Activated CD4-positive, alpha-beta T cell treated with anti-CD3 and anti-CD28 coated beads for 36 hours (primary cell): Measurements from ENCODE around the gene PUDP. TPM values are rescaled to one million over a fixed set of nuclear protein-coding genes. Genes with fewer than 3 reads are reported as not detected.
"Not testable (repeated sequence)": the region's sequence is repeated elsewhere in the genome, so short reads cannot be mapped to it uniquely, and the experiment has no call there.

ENCODE experiments used
- ATAC-seq: fragments of 200-7000 bp; cut with Tn5 transposase; one replicate; pipeline ENCODE4 v1.10.0; 2021; ENCODE audit warnings: mild to moderate bottlenecking, moderate library complexity
- CTCF ChIA-PET: fragments of 350-600 bp; sonication (Branson Sonifier 250); formaldehyde crosslinking; loops from one replicate; lab custom pipeline; 2021; ENCODE audit warnings: antibody characterized with exemption; lab: Charles Lee
- POLR2A ChIA-PET: fragments of 350-600 bp; sonication (Branson Sonifier 250); formaldehyde crosslinking; loops from one replicate; lab custom pipeline; 2021; ENCODE audit warnings: antibody characterized with exemption, inconsistent platforms; lab: Charles Lee
- DNase-seq: peaks from one replicate; pipeline ENCODE4 v3.0.0-alpha.2; 2020
- H3K27ac Mint-ChIP-seq: one replicate; pipeline ENCODE4 v1.8.0; 2021; ENCODE audit warnings: mixed read lengths
- H3K27me3 Mint-ChIP-seq: one replicate; pipeline ENCODE4 v1.8.0; 2021; ENCODE audit warnings: mixed read lengths
- H3K36me3 Mint-ChIP-seq: one replicate; pipeline ENCODE4 v1.8.0; 2021; ENCODE audit warnings: low read depth, mixed read lengths
- H3K4me1 Mint-ChIP-seq: one replicate; pipeline ENCODE4 v1.8.0; 2021; ENCODE audit warnings: mixed read lengths
- H3K4me3 Mint-ChIP-seq: one replicate; pipeline ENCODE4 v1.8.0; 2021; ENCODE audit warnings: mild to moderate bottlenecking, moderate library complexity, mixed read lengths
- H3K9me3 Mint-ChIP-seq: one replicate; pipeline ENCODE4 v1.8.0; 2021; ENCODE audit warnings: low read depth, mixed read lengths
- intact Hi-C, 2 experiments: fragments of 100-400 bp; cut with DNase I in 1 of 2; cut with micrococcal nuclease in 1 of 2; formaldehyde crosslinking; loops; one replicate each; pipeline versions ENCODE4 v1.14.2 to v1.15.1; 2022 to 2024; cut with DNase I, micrococcal nuclease
- total RNA-seq, 2 experiments: library from RNA; stranded (reverse); gene quantifications; one replicate each; pipeline ENCODE4 v1.2.3, GENCODE V29; 2021

The PUDP gene
- total RNA-seq, 2 experiments from 2014 or later = 15.3 to 18.1 TPM

DNA sequence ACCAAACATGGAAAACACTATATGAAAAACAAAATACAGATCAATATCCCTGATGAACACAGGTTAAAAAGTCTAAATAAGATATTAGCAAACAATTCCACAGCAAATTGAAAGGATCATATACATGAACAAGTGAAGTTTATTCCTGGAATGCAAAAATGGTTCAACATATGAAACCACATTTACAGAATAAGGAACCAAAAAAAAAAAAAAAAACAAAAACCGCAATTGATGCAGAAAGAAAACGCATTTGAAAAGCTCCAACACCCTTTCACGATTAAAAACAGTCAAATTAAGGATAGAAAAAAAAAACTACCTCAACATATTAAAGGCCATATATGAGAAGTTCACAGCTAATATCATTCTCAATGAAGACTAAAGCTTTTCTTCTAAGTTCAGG, 45.8 kb downstream of the PUDP start:
- Mint-ChIP-seq H3K4me3 (no peak overlapping the region), H3K27me3 (no peaks in the 10 kb centered on the region), H3K36me3 (peaks cover 19% of the 10 kb centered on the region), H3K4me1 (no peaks in the 10 kb centered on the region), H3K9me3 (no peaks in the 10 kb centered on the region), H3K27ac (no peak overlapping the region)
- CTCF ChIA-PET = no interaction called here
- DNase-seq = no peak
- intact Hi-C loops = no loop called here
- POLR2A ChIA-PET = no interaction called here
- no peak for ATAC-seq

DNA sequence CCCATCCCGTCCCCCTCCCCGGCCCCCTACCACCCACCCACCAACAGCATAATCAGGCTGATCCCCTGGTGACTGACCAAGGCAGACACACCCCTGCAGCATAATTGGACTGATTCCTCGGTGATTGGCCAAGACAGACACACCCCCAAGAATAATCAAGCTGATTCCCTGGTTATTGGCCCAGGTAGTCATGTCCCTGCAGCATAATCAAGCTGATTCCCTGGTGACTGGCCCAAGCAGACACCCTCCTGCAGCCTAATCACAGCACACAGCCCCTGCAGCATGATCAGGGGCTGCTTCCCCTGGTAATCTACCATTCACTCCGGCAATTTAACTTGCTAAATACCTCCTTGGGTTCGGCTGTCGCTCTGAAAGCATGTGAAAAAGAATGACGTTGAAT, 47.9 kb downstream of the PUDP start:
- H3K4me1 Mint-ChIP-seq = no peaks in the 10 kb centered on the region
- H3K27me3 Mint-ChIP-seq = no peaks in the 10 kb centered on the region
- peaks cover 18% of the 10 kb centered on the region for H3K36me3 Mint-ChIP-seq
- H3K27ac Mint-ChIP-seq = no peak overlapping the region
- ChIA-PET POLR2A (no interaction called here), CTCF (no interaction called here)
- H3K4me3 Mint-ChIP-seq = no peak overlapping the region
- intact Hi-C loops = no loop called here
- ATAC-seq = no peak
- no peaks in the 10 kb centered on the region for H3K9me3 Mint-ChIP-seq
- DNase-seq = no peak

DNA sequence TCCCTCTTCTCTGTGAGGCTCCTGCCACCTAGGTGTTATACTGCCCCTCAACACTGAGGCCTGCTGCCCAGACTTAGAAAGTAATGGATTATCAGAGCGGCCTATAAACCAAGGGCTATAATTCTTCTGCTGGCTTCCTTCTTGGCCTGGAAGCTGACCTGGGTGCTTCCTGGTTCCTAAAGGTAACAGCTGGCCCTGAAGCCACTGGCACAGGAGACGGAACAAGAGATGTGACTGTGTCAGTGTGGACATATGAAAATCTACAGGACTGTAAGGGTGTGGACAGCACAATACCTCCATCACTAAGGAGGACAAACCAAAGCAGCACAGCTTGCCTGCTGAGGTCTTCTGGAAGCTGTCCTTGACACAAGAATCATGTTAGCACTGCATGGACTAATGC, 52.3 kb downstream of the PUDP start:
- H3K9me3 Mint-ChIP-seq, H3K4me3 Mint-ChIP-seq, H3K36me3 Mint-ChIP-seq, POLR2A ChIA-PET, H3K27ac Mint-ChIP-seq, CTCF ChIA-PET, H3K4me1 Mint-ChIP-seq, intact Hi-C loops, DNase-seq, ATAC-seq, H3K27me3 Mint-ChIP-seq: not testable (repeated sequence)

- Mint-ChIP-seq H3K27me3 (no peaks in the 10 kb centered on the region), H3K4me3 (no peak overlapping the region), H3K4me1 (peaks cover 21% of the 10 kb centered on the region), H3K9me3 (no peaks in the 10 kb centered on the region), H3K36me3 (peaks cover 3% of the 10 kb centered on the region), H3K27ac (no peak overlapping the region)
- ChIA-PET CTCF (no interaction called here), POLR2A (no interaction called here)
- no peak for DNase-seq
- no peak for ATAC-seq
- intact Hi-C loops = no loop called here
Observed at GRCh38 chrX:7093305-7093704, 54.6 kb downstream of the PUDP start.

DNA sequence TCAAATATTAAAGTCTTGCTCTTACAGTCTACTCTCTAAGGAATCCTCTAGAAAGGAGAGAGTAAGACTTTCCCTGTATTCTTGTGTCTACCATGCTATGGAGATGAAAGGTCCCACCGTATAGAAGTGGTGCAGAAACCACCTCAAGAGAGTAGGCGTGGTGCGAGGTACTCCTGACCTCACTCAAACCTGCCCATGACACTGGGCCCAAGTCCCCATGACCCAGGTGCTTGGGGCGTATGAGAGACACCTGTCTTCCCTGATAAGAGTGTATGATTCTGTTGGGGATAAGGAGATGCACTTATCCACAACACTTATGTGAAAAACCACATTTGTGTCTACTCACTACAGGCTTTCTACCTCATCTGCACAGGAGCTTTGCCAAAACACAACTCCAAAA, 55.4 kb downstream of the PUDP start:
- no peaks in the 10 kb centered on the region for H3K9me3 Mint-ChIP-seq
- ChIA-PET POLR2A (no interaction called here), CTCF (no interaction called here)
- intact Hi-C loops = no loop called here
- no peaks in the 10 kb centered on the region for H3K27me3 Mint-ChIP-seq
- peaks cover 24% of the 10 kb centered on the region for H3K4me1 Mint-ChIP-seq
- H3K36me3 Mint-ChIP-seq = peaks cover 2% of the 10 kb centered on the region
- no peak overlapping the region for H3K4me3 Mint-ChIP-seq
- ATAC-seq (no peak), DNase-seq (no peak)
- H3K27ac Mint-ChIP-seq = no peak overlapping the region

GRCh38 chrX:7091923-7092322, 56.0 kb downstream of the PUDP start:
- ChIA-PET POLR2A (no interaction called here), CTCF (no interaction called here)
- Mint-ChIP-seq H3K27ac (no peak overlapping the region), H3K36me3 (no peaks in the 10 kb centered on the region), H3K4me1 (peaks cover 25% of the 10 kb centered on the region), H3K27me3 (no peaks in the 10 kb centered on the region), H3K9me3 (no peaks in the 10 kb centered on the region), H3K4me3 (no peak overlapping the region)
- ATAC-seq = no peak
- intact Hi-C loops = no loop called here
- DNase-seq = no peak

GRCh38 chrX:7090641-7091040, 57.3 kb downstream of the PUDP start:
- Mint-ChIP-seq H3K36me3 (peaks cover 4% of the 10 kb centered on the region), H3K4me3 (no peak overlapping the region), H3K9me3 (no peaks in the 10 kb centered on the region), H3K27ac (no peak overlapping the region), H3K27me3 (peaks cover 6% of the 10 kb centered on the region), H3K4me1 (peaks cover 35% of the 10 kb centered on the region)
- CTCF ChIA-PET = no interaction called here
- intact Hi-C loops = no loop called here
- POLR2A ChIA-PET = no interaction called here
- DNase-seq (no peak), ATAC-seq (no peak)

- H3K9me3 Mint-ChIP-seq = no peaks in the 10 kb centered on the region
- H3K4me1 Mint-ChIP-seq = peaks cover 46% of the 10 kb centered on the region
- H3K27ac Mint-ChIP-seq = peak overlapping the region; percentile 39
- intact Hi-C loops = loop anchor here in 1 of 2 experiments (5.0 to 10.0 kb wide), 2 partner anchors 836 to 1067 kb away; partner anchors contain the start of gene PNPLA4
- ChIA-PET POLR2A (no interaction called here), CTCF (interaction anchor here (0.7 kb wide), 1 partner anchor 12 kb away, joined by 3 read pairs; no protein-coding TSS in a partner anchor)
- DNase-seq (peak; percentile 58), ATAC-seq (peak; percentile 37)
- no peak overlapping the region for H3K4me3 Mint-ChIP-seq
- H3K27me3 Mint-ChIP-seq = peaks cover 6% of the 10 kb centered on the region
- peaks cover 7% of the 10 kb centered on the region for H3K36me3 Mint-ChIP-seq
Observed at GRCh38 chrX:7088968-7089615, 58.9 kb downstream of the PUDP start.

GRCh38 chrX:7086384-7086783, 61.6 kb downstream of the PUDP start:
- Mint-ChIP-seq H3K27me3 (peaks cover 6% of the 10 kb centered on the region), H3K4me1 (peaks cover 55% of the 10 kb centered on the region), H3K36me3 (peaks cover 9% of the 10 kb centered on the region), H3K9me3 (no peaks in the 10 kb centered on the region), H3K27ac (no peak overlapping the region), H3K4me3 (no peak overlapping the region)
- POLR2A ChIA-PET = no interaction called here
- CTCF ChIA-PET = no interaction called here
- peak; percentile 18 for DNase-seq
- no peak for ATAC-seq
- intact Hi-C loops = loop anchor here in 1 of 2 experiments (5.0 to 10.0 kb wide), 2 partner anchors 838 to 1064 kb away; partner anchors contain the start of gene PNPLA4

DNA sequence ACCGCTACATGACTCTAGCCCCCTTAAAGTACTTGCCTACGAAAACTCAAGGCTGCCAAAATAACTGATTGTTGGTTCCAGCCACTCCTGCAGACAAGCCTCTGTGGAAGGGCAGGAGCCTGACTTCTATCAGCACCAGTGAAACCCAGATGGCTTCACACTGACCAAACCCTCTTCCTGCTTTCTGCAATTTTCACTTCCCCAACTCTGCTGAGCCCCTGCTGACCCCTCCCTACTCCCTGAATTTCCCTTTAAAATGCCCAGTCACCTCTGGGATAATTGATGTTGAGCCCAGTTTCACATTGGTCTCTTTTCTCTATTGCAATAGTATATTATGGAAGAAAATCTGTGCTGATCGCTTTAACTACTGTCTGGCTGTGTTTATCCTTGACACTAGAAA, 62.1 kb downstream of the PUDP start:
- peaks cover 6% of the 10 kb centered on the region for H3K27me3 Mint-ChIP-seq
- intact Hi-C loops = loop anchor here in 1 of 2 experiments (5.0 to 10.0 kb wide), 2 partner anchors 839 to 1064 kb away; partner anchors contain the start of gene PNPLA4
- H3K4me1 Mint-ChIP-seq = peaks cover 55% of the 10 kb centered on the region
- POLR2A ChIA-PET = no interaction called here
- ATAC-seq = no peak
- no peak overlapping the region for H3K4me3 Mint-ChIP-seq
- DNase-seq = no peak
- CTCF ChIA-PET = no interaction called here
- no peaks in the 10 kb centered on the region for H3K9me3 Mint-ChIP-seq
- H3K36me3 Mint-ChIP-seq = peaks cover 9% of the 10 kb centered on the region
- H3K27ac Mint-ChIP-seq = no peak overlapping the region

- Mint-ChIP-seq H3K27me3 (peaks cover 6% of the 10 kb centered on the region), H3K9me3 (no peaks in the 10 kb centered on the region), H3K27ac (no peak overlapping the region), H3K4me1 (peaks cover 55% of the 10 kb centered on the region), H3K36me3 (peaks cover 9% of the 10 kb centered on the region), H3K4me3 (no peak overlapping the region)
- DNase-seq = no peak
- ATAC-seq = no peak
- CTCF ChIA-PET = no interaction called here
- POLR2A ChIA-PET = interaction anchor here (0.8 kb wide), 1 partner anchor 25 kb away, joined by 3 read pairs; no protein-coding TSS in a partner anchor
- intact Hi-C loops = loop anchor here (1.0 to 10.0 kb wide), 4 partner anchors 26 to 1063 kb away; partner anchors contain the start of genes PNPLA4 (in 1 of the 2) and PUDP (in 1 of the 2)
Observed at GRCh38 chrX:7084841-7085240, 63.1 kb downstream of the PUDP start.
